Measurements from ENCODE around the gene HOXD9.

Gene HOXD9

DNA sequence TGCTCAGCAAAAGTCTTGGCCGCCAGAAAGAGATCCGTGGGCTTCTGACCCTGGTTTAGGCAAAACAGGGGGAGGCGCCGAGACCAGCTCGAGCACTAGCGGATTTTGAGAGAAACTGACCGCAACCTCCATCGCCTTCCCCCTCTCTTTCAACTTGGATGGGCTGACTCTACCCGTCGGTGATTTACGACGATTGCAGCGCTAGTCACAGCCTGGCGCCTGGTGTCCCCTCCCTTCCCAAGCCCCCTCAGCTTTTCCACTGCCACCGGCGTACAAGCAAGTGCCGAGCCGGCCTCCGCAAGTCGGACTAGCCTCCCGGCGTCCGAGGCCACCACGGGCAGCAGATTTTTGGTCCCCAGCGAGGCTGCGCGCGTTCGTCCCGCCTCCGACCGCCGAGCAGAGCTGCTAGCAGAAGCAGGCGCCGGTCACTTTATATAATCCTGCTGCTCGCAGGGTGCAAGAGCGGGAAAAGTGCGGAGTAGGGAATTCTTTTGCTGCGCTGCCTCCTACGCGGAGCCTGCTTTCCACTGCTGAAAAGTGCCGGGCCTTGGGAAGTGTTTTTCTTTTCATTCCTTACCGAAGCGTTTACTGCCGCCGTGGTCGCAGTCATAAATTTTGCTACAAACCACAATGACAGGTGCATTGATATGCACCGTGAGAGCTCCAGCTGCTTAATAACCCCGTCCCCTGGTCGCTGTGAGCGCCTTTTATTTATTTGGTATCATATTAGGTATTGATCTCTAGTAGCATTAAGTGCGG is 42.3 kb downstream of the HOXD9 start:
- no peak for DNase-seq (ENCODE audit: low read depth in 1 of 2, low spot score in 1 of 2)

DNA sequence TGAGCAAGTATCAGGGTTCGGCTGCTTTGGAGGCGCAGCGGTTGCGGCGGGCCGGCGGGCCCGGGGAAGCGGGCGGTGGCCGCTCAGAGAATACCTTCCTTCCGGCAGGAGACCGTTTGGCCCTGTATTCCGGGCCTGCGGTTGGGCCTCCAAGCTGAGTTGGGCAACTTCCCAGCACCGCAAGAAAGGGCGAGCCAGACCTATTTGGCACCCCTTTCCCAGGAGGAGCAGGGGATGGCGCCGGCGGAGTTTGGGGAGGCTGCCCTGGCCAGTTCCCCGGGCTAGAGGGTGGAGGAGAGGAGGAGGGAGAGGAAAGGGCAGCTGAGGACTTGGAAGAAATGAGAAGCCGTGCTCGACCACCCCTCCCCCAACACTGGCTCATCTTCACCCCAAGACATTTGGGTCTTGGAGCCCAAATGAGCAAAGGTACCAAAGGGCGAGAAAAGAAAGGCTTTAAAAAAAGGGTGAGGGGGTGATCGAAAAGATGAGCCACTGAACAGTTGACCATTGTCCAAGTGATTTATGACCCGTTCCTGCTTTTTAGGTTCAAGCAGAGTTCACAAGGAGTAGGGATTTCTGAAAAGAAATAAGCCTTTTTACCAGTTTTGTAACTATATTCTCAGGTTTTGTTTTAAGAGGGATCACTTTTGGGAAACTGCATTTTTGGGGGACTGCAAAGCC is 43.0 kb downstream of the HOXD9 start:
- DNase-seq (ENCODE audit: low read depth in 1 of 2, low spot score in 1 of 2), result no peak

DNA sequence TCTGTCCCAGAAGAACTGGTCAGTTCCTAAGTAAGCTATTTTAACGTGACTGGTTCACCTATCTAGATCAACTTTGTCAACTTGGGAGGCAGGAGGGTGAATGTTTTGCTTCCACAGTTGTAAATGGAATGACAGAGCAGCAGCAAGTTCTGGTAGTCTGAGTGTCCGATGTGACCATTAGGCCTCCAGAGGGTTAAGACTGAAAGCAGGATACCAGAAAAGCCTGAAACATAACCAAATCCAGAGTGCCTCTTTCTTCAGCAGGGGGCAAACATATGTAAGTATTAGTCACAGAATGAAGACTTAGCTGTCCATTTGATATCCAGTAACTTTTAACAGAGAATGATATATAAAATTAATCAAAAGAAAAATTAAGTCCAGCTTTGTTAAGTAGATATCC is 43.8 kb downstream of the HOXD9 start:
- DNase-seq (ENCODE audit: low read depth in 1 of 2, low spot score in 1 of 2), result no peak

DNA sequence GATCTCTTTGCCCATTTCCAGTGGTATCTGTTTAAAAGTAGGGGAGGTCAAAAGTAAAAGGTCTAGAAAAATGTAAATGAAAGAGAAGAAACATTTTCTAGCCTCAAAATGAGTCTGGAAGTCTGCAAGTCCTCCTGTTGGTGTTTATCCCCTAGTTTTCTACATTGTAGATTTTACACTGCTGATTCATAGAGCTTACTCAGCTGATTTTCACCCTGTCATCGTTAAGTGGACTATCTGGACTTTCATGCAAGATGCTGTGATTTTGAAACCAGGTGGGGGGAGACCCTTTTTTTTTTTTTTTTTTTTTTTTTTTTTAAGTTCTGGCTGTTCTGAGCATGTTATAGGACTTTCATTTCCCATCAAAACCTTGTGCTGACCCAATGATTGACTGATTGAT is 44.9 kb downstream of the HOXD9 start:
- DNase-seq (ENCODE audit: low read depth in 1 of 2, low spot score in 1 of 2), result no peak

DNA sequence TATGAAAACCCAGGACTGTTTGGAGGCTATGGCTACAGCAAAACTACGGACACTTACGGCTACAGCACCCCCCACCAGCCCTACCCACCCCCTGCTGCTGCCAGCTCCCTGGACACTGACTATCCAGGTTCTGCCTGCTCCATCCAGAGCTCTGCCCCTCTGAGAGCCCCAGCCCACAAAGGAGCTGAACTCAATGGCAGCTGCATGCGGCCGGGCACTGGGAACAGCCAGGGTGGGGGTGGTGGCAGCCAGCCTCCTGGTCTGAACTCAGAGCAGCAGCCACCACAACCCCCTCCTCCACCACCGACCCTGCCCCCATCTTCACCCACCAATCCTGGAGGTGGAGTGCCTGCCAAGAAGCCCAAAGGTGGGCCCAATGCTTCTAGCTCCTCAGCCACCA is 46.7 kb downstream of the HOXD9 start:
- no peak for DNase-seq (ENCODE audit: low read depth in 1 of 2, low spot score in 1 of 2)

DNA sequence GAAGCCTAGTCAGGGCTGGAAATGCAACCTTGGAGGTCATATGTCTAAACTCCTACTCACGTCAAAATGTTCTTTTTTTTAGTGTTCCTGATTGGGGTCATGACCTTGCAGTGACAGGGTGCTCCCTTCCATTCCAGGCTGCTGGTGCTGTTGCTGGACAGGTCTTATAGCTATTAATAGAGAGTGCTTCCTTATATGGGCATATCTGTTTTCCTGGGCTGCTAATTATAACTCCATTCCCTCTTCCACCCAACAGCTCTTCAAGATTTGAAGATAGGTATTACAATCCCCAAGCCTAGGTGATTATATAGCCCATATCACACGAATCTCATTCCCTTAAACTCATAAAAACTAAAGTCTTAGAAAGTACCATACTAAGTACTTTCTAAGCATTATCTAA is 47.2 kb downstream of the HOXD9 start:
- DNase-seq (ENCODE audit: low read depth in 1 of 2, low spot score in 1 of 2), result no peak

DNA sequence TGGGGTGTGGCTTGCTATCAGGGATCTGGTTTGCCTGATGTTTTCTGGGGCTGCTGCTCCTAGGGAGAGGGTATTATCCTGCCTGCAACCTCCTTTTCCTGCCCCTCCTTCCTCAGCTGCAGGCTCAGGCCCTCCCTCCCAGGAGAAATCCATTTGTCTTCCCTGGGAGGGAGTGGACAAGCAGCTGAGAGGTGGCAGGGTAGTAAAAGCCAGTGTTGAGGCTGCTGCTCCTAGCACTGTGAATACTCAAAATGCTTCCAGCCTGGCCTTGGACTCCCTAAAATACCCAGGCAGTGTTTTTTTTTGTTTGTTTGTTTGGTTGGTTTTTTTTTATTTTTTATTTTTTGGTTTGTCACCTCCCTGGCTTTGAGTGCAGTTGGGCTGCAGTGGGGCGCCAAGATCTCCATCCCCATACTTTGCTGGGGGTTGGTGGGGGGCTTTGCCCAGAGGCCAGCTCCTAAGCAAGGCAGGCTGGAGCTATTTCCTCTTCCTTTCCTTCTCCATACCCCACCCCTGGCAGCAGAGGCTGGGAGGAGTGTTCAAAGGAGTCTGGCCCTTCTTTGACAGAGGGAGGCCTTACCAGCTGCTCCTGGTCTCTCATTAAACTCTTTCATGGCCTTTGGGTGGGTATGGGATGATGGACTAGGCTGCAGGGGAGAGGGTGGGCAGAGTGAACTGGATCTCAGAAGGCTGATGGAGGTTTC is 48.2 kb downstream of the HOXD9 start:
- no peak for DNase-seq (ENCODE audit: low read depth in 1 of 2, low spot score in 1 of 2)

DNA sequence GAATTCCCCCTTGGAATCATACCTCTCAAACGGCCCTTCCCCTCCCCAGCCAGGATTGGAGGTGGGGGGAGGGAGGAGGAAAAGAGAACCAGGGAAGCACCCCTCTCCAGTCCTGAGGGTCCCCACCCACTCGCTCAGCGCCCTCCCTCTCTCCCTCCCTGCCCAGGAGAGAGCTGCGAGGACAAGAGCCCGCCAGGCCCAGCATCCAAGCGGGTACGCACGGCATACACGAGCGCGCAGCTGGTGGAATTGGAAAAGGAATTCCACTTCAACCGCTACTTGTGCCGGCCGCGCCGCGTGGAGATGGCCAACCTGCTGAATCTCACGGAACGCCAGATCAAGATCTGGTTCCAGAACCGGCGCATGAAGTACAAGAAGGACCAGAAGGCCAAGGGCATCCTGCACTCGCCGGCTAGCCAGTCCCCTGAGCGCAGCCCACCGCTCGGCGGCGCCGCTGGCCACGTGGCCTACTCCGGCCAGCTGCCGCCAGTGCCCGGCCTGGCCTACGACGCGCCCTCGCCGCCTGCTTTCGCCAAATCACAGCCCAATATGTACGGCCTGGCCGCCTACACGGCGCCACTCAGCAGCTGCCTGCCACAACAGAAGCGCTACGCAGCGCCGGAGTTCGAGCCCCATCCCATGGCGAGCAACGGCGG is 49.0 kb downstream of the HOXD9 start:
- no peak for DNase-seq (ENCODE audit: low read depth in 1 of 2, low spot score in 1 of 2)

DNA sequence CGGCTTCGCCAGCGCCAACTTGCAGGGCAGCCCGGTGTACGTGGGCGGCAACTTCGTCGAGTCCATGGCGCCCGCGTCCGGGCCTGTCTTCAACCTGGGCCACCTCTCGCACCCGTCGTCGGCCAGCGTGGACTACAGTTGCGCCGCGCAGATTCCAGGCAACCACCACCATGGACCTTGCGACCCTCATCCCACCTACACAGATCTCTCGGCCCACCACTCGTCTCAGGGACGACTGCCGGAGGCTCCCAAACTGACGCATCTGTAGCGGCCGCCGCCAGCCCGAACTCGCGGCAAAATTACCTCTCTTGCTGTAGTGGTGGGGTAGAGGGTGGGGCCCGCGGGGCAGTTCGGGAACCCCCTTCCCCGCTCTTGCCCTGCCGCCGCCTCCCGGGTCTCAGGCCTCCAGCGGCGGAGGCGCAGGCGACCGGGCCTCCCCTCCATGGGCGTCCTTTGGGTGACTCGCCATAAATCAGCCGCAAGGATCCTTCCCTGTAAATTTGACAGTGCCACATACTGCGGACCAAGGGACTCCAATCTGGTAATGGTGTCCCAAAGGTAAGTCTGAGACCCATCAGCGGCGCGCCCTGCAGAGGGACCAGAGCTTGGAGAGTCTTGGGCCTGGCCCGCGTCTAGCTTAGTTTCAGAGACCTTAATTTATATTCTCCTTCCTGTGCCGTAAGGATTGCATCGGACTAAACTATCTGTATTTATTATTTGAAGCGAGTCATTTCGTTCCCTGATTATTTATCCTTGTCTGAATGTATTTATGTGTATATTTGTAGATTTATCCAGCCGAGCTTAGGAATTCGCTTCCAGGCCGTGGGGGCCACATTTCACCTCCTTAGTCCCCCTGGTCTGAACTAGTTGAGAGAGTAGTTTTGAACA is 49.7 kb downstream of the HOXD9 start:
- DNase-seq (ENCODE audit: low read depth in 1 of 2, low spot score in 1 of 2), result no peak

DNA sequence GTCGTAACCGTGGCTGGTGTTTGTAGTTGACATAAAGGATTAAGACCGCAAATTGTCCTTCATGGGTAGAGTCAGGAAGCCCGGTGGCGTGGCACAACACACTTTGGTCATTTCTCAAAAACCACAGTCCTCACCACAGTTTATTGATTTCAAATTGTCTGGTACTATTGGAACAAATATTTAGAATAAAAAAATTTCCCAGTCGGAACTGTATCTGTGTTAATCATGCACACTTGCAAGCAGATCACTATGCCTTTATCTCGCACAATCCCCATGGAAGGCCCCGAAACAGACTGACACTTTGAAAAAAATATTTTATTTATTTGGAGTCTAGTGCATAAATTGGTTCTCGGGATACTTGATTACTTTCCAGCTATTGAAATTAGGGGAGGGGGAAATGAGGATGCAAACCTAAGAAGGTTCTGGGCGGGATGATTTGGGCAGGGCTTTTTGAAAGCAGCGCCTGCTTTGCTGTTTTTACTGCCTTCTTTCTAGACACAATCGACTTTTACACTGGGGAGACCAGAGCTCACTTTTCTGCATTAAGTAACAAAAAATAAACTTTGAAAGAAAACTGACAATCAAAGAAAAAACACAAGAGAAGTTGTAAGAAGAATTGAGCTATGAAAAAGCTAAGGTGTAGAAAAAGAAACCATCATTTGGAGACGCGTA is 50.5 kb downstream of the HOXD9 start:
- DNase-seq (ENCODE audit: low read depth in 1 of 2, low spot score in 1 of 2), result no peak

DNA sequence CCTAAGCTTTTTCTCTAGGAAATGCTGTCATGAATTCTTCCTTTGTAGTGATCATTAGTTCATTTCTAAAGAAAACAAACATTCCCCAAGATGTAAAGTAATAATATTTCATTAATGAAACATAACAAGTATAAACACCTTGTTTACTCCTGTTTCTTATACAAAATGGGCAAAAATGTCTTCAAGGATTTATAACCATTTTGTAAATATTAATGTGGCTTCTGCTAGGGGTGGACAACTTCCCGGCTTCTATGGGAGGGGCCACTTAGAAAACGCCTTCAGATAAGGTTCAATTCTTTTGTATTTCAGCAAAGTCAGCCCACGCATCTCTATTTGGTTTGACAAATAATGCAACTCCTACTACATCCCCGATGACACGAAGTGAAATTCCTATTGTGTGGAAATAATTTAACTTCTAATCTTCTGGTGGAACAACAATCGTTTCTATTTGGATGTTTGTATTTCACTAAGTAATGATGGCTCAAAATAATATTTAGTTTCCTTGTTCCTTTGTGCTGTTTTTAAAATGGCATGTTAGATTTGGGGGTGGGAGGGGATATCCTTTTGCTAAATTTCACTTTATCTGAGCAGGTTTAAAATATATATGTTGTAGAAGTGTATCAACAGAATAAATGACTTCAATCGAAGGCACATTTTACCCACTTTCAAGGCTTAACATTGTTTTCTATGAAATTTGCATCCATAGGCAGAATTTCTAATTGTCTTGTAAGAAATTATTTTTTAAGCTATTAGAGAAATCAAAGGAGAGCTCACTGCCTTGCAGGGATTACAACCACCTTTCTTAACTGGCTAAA is 51.3 kb downstream of the HOXD9 start:
- no peak for DNase-seq (ENCODE audit: low read depth in 1 of 2, low spot score in 1 of 2)

DNA sequence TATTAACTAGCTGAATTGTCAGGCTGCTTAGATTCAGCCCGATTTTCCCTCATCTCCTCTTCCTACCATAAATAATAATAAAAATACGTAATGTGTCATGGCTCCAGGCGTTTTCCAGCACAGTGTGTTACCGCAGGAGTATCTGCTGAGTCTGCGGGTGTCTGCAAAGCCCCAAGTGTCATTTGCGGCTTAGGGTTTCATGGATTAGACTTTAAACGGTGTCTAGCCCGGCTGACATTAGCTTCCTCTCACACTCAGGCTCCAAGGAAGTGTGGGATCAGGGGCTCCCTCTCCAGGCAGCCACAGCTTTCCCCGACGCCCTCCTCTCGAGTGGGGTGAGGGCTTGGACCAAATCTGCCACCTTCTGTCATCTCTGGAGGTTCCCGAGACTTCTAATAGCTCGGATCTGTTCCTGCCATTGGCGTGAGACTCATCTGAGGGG is 51.9 kb downstream of the HOXD9 start:
- no peak for DNase-seq (ENCODE audit: low read depth in 1 of 2, low spot score in 1 of 2)
